ENCODE results near the gene SLC30A2. TPM values are rescaled to one million over a fixed set of nuclear protein-coding genes. Genes with fewer than 3 reads are reported as not detected.

SLC30A2 gene
- total RNA-seq, 1 experiment from 2014 or later: not detected

GRCh38 chr1:25996966-25997827 is 48.7 kb downstream of the SLC30A2 start:
- peaks cover 9 to 26% of the 10 kb centered on the region in 2 experiments; a peak in 3 of 4 replicates for H3K4me1 ChIP-seq (ENCODE audit: control insufficient read depth in 1 of 2, insufficient read depth in 2 of 2, low read length in 2 of 2)
- no peaks in the 10 kb centered on the region for H3K9me2 ChIP-seq (ENCODE audit: insufficient read depth)
- BruUV-seq (replicated peaks): TSS peak; percentile 62
- H4K20me1 ChIP-seq (ENCODE audit: insufficient read depth): no peaks in the 10 kb centered on the region
- H3K9me3 ChIP-seq (ENCODE audit: control insufficient read depth in 1 of 2, insufficient read depth in 1 of 2, low read depth in 1 of 2, low read length in 2 of 2): no peaks in the 10 kb centered on the region
- no peaks in the 10 kb centered on the region for H3K27me3 ChIP-seq (ENCODE audit: insufficient read depth, low read length)
- H3K9ac ChIP-seq (ENCODE audit: low read length): peak overlapping the region; percentile 78
- peak overlapping the region; percentile 65 for H3K27ac ChIP-seq (ENCODE audit: low read depth, low read length)
- H3K4me2 ChIP-seq (ENCODE audit: low read length): peak overlapping the region; percentile 94
- H2AFZ ChIP-seq (ENCODE audit: low read depth, low read length, poor library complexity, severe bottlenecking): no peak overlapping the region
- intact Hi-C loops (cut with micrococcal nuclease): loop anchor here (10.0 kb wide), 1 partner anchor 452 kb away; the partner anchor contains the start of gene LDLRAP1
- TF ChIP-seq SRF (IDR thresholded peaks at IDR 0.05; ENCODE audit: low read depth): no peak
- TF ChIP-seq ZNF274 (IDR thresholded peaks at IDR 0.05; ENCODE audit: low read depth, low read length): no peak
- TF ChIP-seq ZBTB33 (IDR thresholded peaks at IDR 0.05; ENCODE audit: extremely low read depth, insufficient replicate concordance, low read length): no peak
- no peak for TF ChIP-seq ZFX (IDR thresholded peaks at IDR 0.05)
- TF ChIP-seq EGR1 (IDR thresholded peaks at IDR 0.05; ENCODE audit: low read depth): no peak
- no peak for TF ChIP-seq CEBPB (IDR thresholded peaks at IDR 0.05; ENCODE audit: low read depth)
- TF ChIP-seq SP1 (IDR thresholded peaks at IDR 0.05; ENCODE audit: low read depth): no peak
- TF ChIP-seq POLR2A (IDR thresholded peaks at IDR 0.05; ENCODE audit: borderline replicate concordance, extremely low read depth, insufficient read depth, insufficient read length): no peak
- TF ChIP-seq ATF3 (IDR thresholded peaks at IDR 0.05): no peak
- TF ChIP-seq TCF7L2 (IDR thresholded peaks at IDR 0.05; ENCODE audit: borderline replicate concordance, extremely low read depth, insufficient read depth, insufficient read length): no peak
- TF ChIP-seq FOSL1 (IDR thresholded peaks at IDR 0.05; ENCODE audit: low read depth): no peak
- TF ChIP-seq REST (IDR thresholded peaks at IDR 0.05; ENCODE audit: low read depth): no peak
- TF ChIP-seq MAX (IDR thresholded peaks at IDR 0.05): no peak
- no peak for TF ChIP-seq JUND (IDR thresholded peaks at IDR 0.05)
- RAD21 ChIA-PET (ENCODE audit: low non-redundant PET in 1 of 2, low total read pairs in 2 of 2, uncharacterized antibody in 2 of 2, unreplicated experiment in 2 of 2): interaction anchor here (0.6 to 1.9 kb wide), 5 partner anchors 9 to 105 kb away, joined by 3 to 12 read pairs (median 6); no protein-coding TSS in a partner anchor
- POLR2A ChIA-PET: interaction anchor here (0.5 to 1.7 kb wide), 9 partner anchors 9 to 178 kb away, joined by 3 to 12 read pairs (median 4); partner anchors contain the start of gene MTFR1L
- H3K36me3 ChIP-seq (ENCODE audit: control insufficient read depth in 1 of 2, insufficient read depth in 2 of 2, low read length in 2 of 2): no peaks in the 10 kb centered on the region
- DNase-seq (ENCODE audit: low read depth, low spot score) (no peak), ATAC-seq (no peak)
- H3K4me3 ChIP-seq (replicated peaks in 1 of 2; ENCODE audit: low read depth in 1 of 2, low read length in 2 of 2): peak overlapping the region; percentile 89 to 95
- H3K79me2 ChIP-seq (ENCODE audit: insufficient read depth, low read length): peaks cover 9% of the 10 kb centered on the region; the same call in 1 of the 2 replicates
- CTCF ChIA-PET: interaction anchor here (0.6 to 3.7 kb wide), 13 partner anchors 9 to 199 kb away, joined by 3 to 47 read pairs (median 4); no protein-coding TSS in a partner anchor
